Chondrocyte (in vitro differentiated cells): Measurements from ENCODE around the gene STK4. TPM values are rescaled to one million over a fixed set of nuclear protein-coding genes. Genes with fewer than 3 reads are reported as not detected.

Experiments
- DNase-seq: peaks from one replicate; pipeline ENCODE4 v3.0.0; 2021; ENCODE audit warnings: mixed read lengths, low spot score
- H3K27ac Mint-ChIP-seq: one replicate; pipeline ENCODE4 v1.8.0; 2021; ENCODE audit warnings: mild to moderate bottlenecking, moderate library complexity, mixed read lengths; ENCODE audit not compliant: unreplicated experiment
- H3K27me3 Mint-ChIP-seq: 2 replicates; pipeline ENCODE4 v1.8.0; 2021; ENCODE audit warnings: low read depth, mixed read lengths
- H3K36me3 Mint-ChIP-seq: 2 replicates; pipeline ENCODE4 v1.8.0; 2021; ENCODE audit warnings: low read depth, mixed read lengths
- H3K4me1 Mint-ChIP-seq: 2 replicates; pipeline ENCODE4 v1.8.0; 2021; ENCODE audit warnings: low read depth, mild to moderate bottlenecking, mixed read lengths
- H3K4me3 Mint-ChIP-seq: one replicate; pipeline ENCODE4 v1.8.0; 2021; ENCODE audit warnings: mild to moderate bottlenecking, moderate library complexity, mixed read lengths; ENCODE audit not compliant: unreplicated experiment
- H3K9me3 Mint-ChIP-seq: 2 replicates; pipeline ENCODE4 v1.8.0; 2021; ENCODE audit warnings: low read depth, mixed read lengths
- total RNA-seq: library from RNA; stranded (reverse); gene quantifications from 3 replicates; pipeline ENCODE4 v1.2.1, GENCODE V29; 2021
- TF ChIP-seq, protein P1 (sequence below): fragments of 200-600 bp; sonication (generic); IDR thresholded peaks from 2 replicates; pipeline ENCODE4 v1.5.0; 2021; ENCODE audit warnings: antibody characterized with exemption, mild to moderate bottlenecking, moderate library complexity

The STK4 gene
- total RNA-seq, 1 donor from 2014 or later, result 23.4 TPM

DNA sequence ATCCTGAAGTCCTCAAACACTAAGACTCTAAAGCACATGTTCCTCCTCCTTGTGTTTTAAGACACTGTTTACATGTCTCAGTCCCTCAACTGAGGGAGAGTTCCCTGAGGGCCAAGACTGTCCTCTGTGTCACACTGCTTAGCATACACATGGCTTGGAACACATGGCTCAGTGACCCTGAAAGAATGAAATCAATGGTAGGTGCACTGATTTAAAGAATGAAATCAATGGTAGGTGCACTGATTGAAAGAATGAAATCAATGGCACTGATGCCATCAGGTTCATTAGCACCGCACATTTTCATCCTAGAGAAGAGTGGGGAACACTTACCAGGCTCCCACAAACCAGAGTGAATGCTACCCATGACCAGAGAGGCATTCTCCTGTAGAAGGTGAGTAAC, 15.9 kb upstream of the STK4 start:
- Mint-ChIP-seq H3K27me3 (no peaks in the 10 kb centered on the region), H3K9me3 (no peaks in the 10 kb centered on the region), H3K4me3 (no peak overlapping the region), H3K4me1 (no peaks in the 10 kb centered on the region), H3K36me3 (peaks cover 47% of the 10 kb centered on the region), H3K27ac (no peak overlapping the region)
- DNase-seq, result no peak
- TF ChIP-seq, protein P1, sequence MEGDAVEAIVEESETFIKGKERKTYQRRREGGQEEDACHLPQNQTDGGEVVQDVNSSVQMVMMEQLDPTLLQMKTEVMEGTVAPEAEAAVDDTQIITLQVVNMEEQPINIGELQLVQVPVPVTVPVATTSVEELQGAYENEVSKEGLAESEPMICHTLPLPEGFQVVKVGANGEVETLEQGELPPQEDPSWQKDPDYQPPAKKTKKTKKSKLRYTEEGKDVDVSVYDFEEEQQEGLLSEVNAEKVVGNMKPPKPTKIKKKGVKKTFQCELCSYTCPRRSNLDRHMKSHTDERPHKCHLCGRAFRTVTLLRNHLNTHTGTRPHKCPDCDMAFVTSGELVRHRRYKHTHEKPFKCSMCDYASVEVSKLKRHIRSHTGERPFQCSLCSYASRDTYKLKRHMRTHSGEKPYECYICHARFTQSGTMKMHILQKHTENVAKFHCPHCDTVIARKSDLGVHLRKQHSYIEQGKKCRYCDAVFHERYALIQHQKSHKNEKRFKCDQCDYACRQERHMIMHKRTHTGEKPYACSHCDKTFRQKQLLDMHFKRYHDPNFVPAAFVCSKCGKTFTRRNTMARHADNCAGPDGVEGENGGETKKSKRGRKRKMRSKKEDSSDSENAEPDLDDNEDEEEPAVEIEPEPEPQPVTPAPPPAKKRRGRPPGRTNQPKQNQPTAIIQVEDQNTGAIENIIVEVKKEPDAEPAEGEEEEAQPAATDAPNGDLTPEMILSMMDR, result no peak

DNA sequence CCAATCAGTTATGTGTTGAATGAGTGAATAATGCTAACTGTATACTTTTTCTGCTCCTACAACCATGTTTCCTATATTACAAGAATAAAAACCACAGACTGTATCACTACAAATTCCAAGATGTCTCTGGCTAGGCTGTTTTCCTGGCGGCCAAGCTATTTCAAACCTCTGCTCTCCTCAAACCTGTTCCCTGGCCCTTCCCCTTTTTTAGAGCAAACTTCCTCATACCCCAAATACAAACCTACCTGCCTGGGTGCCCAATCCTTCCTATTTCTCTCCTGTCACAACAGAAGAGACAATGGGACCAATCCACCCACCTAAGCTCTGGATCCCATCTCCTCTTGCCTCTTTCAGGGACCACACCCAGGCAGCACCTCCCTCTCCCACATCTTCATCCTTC, 13.6 kb upstream of the STK4 start:
- no peaks in the 10 kb centered on the region for H3K4me1 Mint-ChIP-seq
- H3K27ac Mint-ChIP-seq, result no peak overlapping the region
- H3K36me3 Mint-ChIP-seq, result peaks cover 57% of the 10 kb centered on the region
- H3K9me3 Mint-ChIP-seq, result no peaks in the 10 kb centered on the region
- no peak overlapping the region for H3K4me3 Mint-ChIP-seq
- TF ChIP-seq, protein P1, result no peak
- no peak for DNase-seq
- H3K27me3 Mint-ChIP-seq, result no peaks in the 10 kb centered on the region

DNA sequence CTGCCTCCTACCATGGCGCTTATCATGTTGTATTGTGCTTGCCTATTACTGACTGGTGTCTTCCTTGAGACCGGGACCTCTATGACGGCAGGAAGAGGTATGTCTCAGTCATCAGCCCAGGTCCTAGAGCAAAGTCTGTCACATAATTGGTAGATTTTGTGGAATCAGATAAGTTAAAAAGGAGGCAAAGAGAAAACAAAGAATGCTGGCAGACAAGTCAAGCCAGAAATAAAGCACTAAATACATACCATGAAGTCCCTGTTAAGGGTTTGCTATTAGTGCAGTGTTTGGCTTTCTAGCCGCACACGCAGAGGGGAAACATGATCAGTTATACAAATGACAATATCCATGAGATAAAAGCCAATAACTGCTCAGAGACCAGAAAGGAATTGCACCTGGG, 12.1 kb upstream of the STK4 start:
- Mint-ChIP-seq H3K27me3 (no peaks in the 10 kb centered on the region), H3K9me3 (no peaks in the 10 kb centered on the region), H3K4me3 (no peak overlapping the region), H3K27ac (no peak overlapping the region), H3K4me1 (peaks cover 13% of the 10 kb centered on the region), H3K36me3 (peaks cover 54% of the 10 kb centered on the region)
- no peak for DNase-seq
- TF ChIP-seq, protein P1, result no peak

DNA sequence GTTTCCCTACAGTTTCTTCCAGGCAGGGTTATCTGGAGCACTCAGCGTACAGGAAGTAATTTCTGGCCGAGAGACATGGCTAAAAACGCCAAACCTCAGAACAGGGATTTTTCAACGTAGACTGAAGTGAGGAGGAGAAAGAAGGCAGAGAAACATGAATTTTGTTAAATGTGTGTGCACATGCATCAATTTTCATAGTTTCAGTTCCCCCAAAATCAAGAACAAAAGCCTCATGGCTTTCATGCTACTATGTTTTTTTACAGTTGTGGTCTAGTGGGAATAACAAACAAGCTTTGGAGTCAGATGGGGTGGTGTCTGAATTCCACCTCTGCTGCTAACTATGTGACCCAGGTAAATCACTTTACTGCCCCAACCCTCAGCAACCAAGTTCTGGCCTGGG, 11.0 kb upstream of the STK4 start:
- DNase-seq, result no peak
- Mint-ChIP-seq H3K4me1 (peaks cover 19% of the 10 kb centered on the region), H3K9me3 (no peaks in the 10 kb centered on the region), H3K27ac (no peak overlapping the region), H3K27me3 (no peaks in the 10 kb centered on the region), H3K4me3 (no peak overlapping the region), H3K36me3 (peaks cover 50% of the 10 kb centered on the region)
- TF ChIP-seq, protein P1, result no peak

DNA sequence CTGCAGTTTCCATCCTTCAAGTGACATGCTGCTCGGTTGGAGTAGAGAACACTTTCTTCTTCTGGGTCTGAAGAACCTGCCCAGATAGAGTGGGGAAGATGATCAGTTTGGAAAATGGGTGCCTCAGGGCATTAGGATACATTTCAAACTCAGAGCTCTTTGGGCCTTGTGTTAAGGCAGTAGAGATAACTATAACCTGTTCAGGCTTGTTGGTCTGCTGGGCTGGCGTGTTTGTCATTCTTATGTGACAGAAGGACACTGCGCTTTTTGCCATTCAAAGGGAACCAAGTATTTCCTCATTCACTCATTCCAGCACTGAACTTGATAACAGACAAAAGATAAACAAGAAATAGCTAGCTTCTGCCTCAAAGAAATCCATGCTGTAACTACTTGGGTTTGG, 9.9 kb upstream of the STK4 start:
- Mint-ChIP-seq H3K27ac (no peak overlapping the region), H3K36me3 (peaks cover 42% of the 10 kb centered on the region), H3K9me3 (no peaks in the 10 kb centered on the region), H3K4me3 (no peak overlapping the region), H3K27me3 (no peaks in the 10 kb centered on the region), H3K4me1 (peaks cover 23% of the 10 kb centered on the region)
- TF ChIP-seq, protein P1, result no peak
- no peak for DNase-seq
